ENCODE data around the gene CSF2RB.

The CSF2RB gene

DNA sequence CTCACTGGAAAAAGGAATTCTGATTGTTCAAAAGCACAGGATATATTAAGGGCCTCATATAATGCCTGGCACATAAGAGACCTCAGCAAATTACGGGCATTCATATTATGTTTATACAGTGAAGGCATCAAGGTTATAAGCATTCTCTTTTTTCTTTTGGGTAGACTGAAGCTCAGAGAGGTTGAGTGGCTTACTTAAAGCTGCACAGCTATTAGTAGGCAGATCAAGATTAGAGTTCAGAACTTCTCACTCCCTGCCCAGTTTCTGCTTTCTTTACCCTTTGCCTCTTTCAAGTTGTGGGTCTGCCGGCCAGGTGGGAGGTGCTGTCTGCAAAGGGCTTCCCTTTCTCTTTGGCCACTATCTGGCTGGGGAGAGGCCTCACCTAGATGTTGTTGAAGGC, 18.0 kb downstream of the CSF2RB start:
- no peaks in the 10 kb centered on the region for H3K4me1 ChIP-seq (ENCODE audit: control insufficient read depth, low read depth, low read length)
- no peaks in the 10 kb centered on the region for H3K27me3 ChIP-seq (ENCODE audit: control insufficient read depth, insufficient read depth, low read length)
- no peaks in the 10 kb centered on the region for H3K36me3 ChIP-seq (ENCODE audit: control insufficient read depth, low read depth, low read length)
- no peak overlapping the region for H3K27ac ChIP-seq (ENCODE audit: low read length)
- H3K9me3 ChIP-seq (ENCODE audit: control insufficient read depth, low read depth, low read length): no peaks in the 10 kb centered on the region
- H3K9ac ChIP-seq (ENCODE audit: low read length): no peak overlapping the region
- no peak overlapping the region for H3K4me3 ChIP-seq (ENCODE audit: low read length)

GRCh38 chr22:36933629-36934417, 20.4 kb downstream of the CSF2RB start:
- Histone ChIP-seq H3K9me3 (ENCODE audit: control insufficient read depth, low read depth, low read length) (no peaks in the 10 kb centered on the region), H3K9ac (ENCODE audit: low read length) (no peak overlapping the region), H3K4me1 (ENCODE audit: control insufficient read depth, low read depth, low read length) (no peaks in the 10 kb centered on the region), H3K4me3 (ENCODE audit: low read length) (no peak overlapping the region), H3K36me3 (ENCODE audit: control insufficient read depth, low read depth, low read length) (no peaks in the 10 kb centered on the region), H3K27me3 (ENCODE audit: control insufficient read depth, insufficient read depth, low read length) (no peaks in the 10 kb centered on the region), H3K27ac (ENCODE audit: low read length) (no peak overlapping the region)

DNA sequence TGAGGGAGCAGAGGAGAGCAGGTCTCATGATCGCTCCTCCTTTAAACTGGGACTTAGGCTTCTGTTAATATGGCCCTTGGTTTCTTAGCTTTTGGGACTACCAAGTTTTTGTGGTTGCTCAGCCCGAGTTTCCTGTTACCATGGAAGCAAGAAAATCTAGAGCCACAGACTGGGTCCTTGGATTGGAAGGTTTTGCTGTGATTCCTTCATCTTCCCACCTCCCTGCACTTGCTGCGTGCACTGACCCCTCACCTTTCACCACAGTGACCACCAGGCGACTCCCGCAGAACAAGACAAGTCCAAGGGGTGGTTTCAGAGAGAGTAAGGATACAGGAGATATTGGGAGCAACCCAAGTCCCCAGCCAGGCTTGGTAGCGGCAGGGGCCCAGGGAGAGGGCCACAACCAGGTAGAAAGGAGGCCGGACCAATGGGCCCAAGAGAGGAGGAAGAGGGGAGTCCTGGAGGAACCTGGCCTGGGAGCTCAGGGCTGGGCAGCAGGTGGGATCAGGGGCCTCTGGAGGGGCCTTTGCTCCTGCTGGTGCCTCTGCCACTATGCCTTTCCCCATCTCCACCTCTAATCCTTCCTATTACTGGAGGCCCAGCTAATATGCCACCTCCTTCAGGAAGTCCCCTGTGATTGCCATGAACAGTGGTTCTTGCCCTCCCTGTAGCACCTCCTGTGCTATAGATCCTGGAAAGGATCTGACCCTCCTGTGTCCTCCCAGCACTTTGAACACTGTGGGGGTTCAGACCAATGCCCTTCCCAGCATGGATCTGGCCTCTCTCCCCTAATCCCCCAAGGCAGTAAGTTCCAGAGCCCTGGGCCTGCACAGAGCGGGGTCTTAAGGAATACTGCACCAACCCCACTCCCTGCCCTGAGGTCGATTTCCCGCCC, 21.2 kb downstream of the CSF2RB start:
- H3K9ac ChIP-seq (ENCODE audit: low read length): no peak overlapping the region
- H3K4me3 ChIP-seq (ENCODE audit: low read length): no peak overlapping the region
- no peaks in the 10 kb centered on the region for H3K36me3 ChIP-seq (ENCODE audit: control insufficient read depth, low read depth, low read length)
- H3K9me3 ChIP-seq (ENCODE audit: control insufficient read depth, low read depth, low read length): no peaks in the 10 kb centered on the region
- no peaks in the 10 kb centered on the region for H3K4me1 ChIP-seq (ENCODE audit: control insufficient read depth, low read depth, low read length)
- H3K27me3 ChIP-seq (ENCODE audit: control insufficient read depth, insufficient read depth, low read length): no peaks in the 10 kb centered on the region
- H3K27ac ChIP-seq (ENCODE audit: low read length): no peak overlapping the region

- no peaks in the 10 kb centered on the region for H3K36me3 ChIP-seq (ENCODE audit: control insufficient read depth, low read depth, low read length)
Measured at GRCh38 chr22:36935313-36935610, 21.8 kb downstream of the CSF2RB start.

DNA sequence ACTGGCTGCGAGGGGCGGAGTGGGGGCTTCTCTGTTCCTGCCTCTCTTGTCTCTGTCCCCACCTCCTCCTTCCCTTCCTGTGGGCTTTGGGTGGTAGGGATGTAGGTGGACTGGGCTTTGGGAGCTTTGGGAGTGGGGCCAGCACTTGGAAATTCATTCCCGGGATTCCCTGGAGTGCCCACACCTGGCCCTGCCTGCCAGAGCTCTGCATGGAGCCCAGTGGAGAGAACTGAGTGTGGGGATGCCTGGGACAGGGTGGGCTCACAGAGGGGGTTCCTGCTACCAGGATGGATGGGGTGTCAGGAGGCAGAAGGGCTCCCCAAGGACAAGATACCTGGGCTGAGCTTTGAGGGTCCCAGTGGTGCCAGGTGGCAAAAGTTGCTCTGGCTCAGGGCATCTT, 22.3 kb downstream of the CSF2RB start:
- Histone ChIP-seq H3K9me3 (ENCODE audit: control insufficient read depth, low read depth, low read length) (no peaks in the 10 kb centered on the region), H3K4me1 (ENCODE audit: control insufficient read depth, low read depth, low read length) (no peaks in the 10 kb centered on the region), H3K4me3 (ENCODE audit: low read length) (no peak overlapping the region), H3K27ac (ENCODE audit: low read length) (no peak overlapping the region), H3K36me3 (ENCODE audit: control insufficient read depth, low read depth, low read length) (no peaks in the 10 kb centered on the region), H3K9ac (ENCODE audit: low read length) (no peak overlapping the region), H3K27me3 (ENCODE audit: control insufficient read depth, insufficient read depth, low read length) (no peaks in the 10 kb centered on the region)

More at GRCh38 chr22:36935313-36935610, 21.8 kb downstream of the CSF2RB start:
- Histone ChIP-seq H3K4me3 (ENCODE audit: low read length) (no peak overlapping the region), H3K27ac (ENCODE audit: low read length) (no peak overlapping the region), H3K9ac (ENCODE audit: low read length) (no peak overlapping the region), H3K9me3 (ENCODE audit: control insufficient read depth, low read depth, low read length) (no peaks in the 10 kb centered on the region), H3K27me3 (ENCODE audit: control insufficient read depth, insufficient read depth, low read length) (no peaks in the 10 kb centered on the region), H3K4me1 (ENCODE audit: control insufficient read depth, low read depth, low read length) (no peaks in the 10 kb centered on the region)

- Histone ChIP-seq H3K27ac (ENCODE audit: low read length) (no peak overlapping the region), H3K9ac (ENCODE audit: low read length) (no peak overlapping the region), H3K4me3 (ENCODE audit: low read length) (no peak overlapping the region)
Measured at GRCh38 chr22:36936362-36937116, 23.1 kb downstream of the CSF2RB start.

DNA sequence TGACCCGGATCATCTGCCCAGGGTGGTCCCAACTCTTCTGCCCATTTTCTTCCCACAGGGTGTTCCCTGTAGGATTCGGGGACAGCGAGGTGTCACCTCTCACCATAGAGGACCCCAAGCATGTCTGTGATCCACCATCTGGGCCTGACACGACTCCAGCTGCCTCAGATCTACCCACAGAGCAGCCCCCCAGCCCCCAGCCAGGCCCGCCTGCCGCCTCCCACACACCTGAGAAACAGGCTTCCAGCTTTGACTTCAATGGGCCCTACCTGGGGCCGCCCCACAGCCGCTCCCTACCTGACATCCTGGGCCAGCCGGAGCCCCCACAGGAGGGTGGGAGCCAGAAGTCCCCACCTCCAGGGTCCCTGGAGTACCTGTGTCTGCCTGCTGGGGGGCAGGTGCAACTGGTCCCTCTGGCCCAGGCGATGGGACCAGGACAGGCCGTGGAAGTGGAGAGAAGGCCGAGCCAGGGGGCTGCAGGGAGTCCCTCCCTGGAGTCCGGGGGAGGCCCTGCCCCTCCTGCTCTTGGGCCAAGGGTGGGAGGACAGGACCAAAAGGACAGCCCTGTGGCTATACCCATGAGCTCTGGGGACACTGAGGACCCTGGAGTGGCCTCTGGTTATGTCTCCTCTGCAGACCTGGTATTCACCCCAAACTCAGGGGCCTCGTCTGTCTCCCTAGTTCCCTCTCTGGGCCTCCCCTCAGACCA, 24.0 kb downstream of the CSF2RB start:
- Histone ChIP-seq H3K27ac (ENCODE audit: low read length) (no peak overlapping the region), H3K9me3 (ENCODE audit: control insufficient read depth, low read depth, low read length) (no peaks in the 10 kb centered on the region), H3K9ac (ENCODE audit: low read length) (no peak overlapping the region), H3K4me3 (ENCODE audit: low read length) (no peak overlapping the region), H3K27me3 (ENCODE audit: control insufficient read depth, insufficient read depth, low read length) (no peaks in the 10 kb centered on the region), H3K36me3 (ENCODE audit: control insufficient read depth, low read depth, low read length) (no peaks in the 10 kb centered on the region), H3K4me1 (ENCODE audit: control insufficient read depth, low read depth, low read length) (no peaks in the 10 kb centered on the region)

More at GRCh38 chr22:36936362-36937116, 23.1 kb downstream of the CSF2RB start:
- Histone ChIP-seq H3K36me3 (ENCODE audit: control insufficient read depth, low read depth, low read length) (no peaks in the 10 kb centered on the region), H3K9me3 (ENCODE audit: control insufficient read depth, low read depth, low read length) (no peaks in the 10 kb centered on the region), H3K27me3 (ENCODE audit: control insufficient read depth, insufficient read depth, low read length) (no peaks in the 10 kb centered on the region), H3K4me1 (ENCODE audit: control insufficient read depth, low read depth, low read length) (no peaks in the 10 kb centered on the region)

- H3K4me3 ChIP-seq (ENCODE audit: low read length): no peak overlapping the region
- H3K9ac ChIP-seq (ENCODE audit: low read length): no peak overlapping the region
- no peaks in the 10 kb centered on the region for H3K27me3 ChIP-seq (ENCODE audit: control insufficient read depth, insufficient read depth, low read length)
- no peaks in the 10 kb centered on the region for H3K9me3 ChIP-seq (ENCODE audit: control insufficient read depth, low read depth, low read length)
- H3K4me1 ChIP-seq (ENCODE audit: control insufficient read depth, low read depth, low read length): no peaks in the 10 kb centered on the region
- H3K36me3 ChIP-seq (ENCODE audit: control insufficient read depth, low read depth, low read length): no peaks in the 10 kb centered on the region
- no peak overlapping the region for H3K27ac ChIP-seq (ENCODE audit: low read length)
Measured at GRCh38 chr22:36938028-36938425, 24.6 kb downstream of the CSF2RB start.

DNA sequence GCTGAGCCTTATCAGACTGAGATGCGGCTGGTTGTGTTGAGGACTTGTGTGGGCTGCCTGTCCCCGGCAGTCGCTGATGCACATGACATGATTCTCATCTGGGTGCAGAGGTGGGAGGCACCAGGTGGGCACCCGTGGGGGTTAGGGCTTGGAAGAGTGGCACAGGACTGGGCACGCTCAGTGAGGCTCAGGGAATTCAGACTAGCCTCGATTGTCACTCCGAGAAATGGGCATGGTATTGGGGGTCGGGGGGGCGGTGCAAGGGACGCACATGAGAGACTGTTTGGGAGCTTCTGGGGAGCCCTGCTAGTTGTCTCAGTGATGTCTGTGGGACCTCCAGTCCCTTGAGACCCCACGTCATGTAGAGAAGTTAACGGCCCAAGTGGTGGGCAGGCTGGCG, 25.5 kb downstream of the CSF2RB start:
- Histone ChIP-seq H3K9me3 (ENCODE audit: control insufficient read depth, low read depth, low read length) (no peaks in the 10 kb centered on the region), H3K4me3 (ENCODE audit: low read length) (no peak overlapping the region), H3K9ac (ENCODE audit: low read length) (no peak overlapping the region), H3K4me1 (ENCODE audit: control insufficient read depth, low read depth, low read length) (no peaks in the 10 kb centered on the region), H3K27ac (ENCODE audit: low read length) (no peak overlapping the region), H3K27me3 (ENCODE audit: control insufficient read depth, insufficient read depth, low read length) (no peaks in the 10 kb centered on the region), H3K36me3 (ENCODE audit: control insufficient read depth, low read depth, low read length) (no peaks in the 10 kb centered on the region)

DNA sequence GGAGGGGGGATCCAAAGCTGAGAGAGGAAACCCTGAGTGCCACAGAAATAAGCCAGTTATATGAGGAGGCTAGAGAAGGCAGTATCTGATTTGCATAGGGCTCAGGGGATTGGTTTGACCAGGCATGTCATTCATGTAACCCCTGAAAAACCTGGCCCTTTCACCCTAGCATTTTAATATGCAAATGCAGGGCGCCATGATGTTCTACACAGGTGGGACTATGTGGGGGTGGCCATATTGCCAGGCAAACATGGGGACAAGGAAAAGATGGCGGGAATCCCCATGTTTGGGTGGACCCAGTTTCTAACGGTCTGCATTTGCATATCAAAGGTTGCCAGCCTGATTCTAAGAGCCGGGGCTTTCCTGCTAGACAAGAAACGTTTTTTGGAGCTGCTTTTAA, 27.2 kb downstream of the CSF2RB start:
- H3K9ac ChIP-seq (ENCODE audit: low read length): no peak overlapping the region
- no peak overlapping the region for H3K4me3 ChIP-seq (ENCODE audit: low read length)
- no peaks in the 10 kb centered on the region for H3K9me3 ChIP-seq (ENCODE audit: control insufficient read depth, low read depth, low read length)
- H3K4me1 ChIP-seq (ENCODE audit: control insufficient read depth, low read depth, low read length): no peaks in the 10 kb centered on the region
- no peak overlapping the region for H3K27ac ChIP-seq (ENCODE audit: low read length)
- no peaks in the 10 kb centered on the region for H3K36me3 ChIP-seq (ENCODE audit: control insufficient read depth, low read depth, low read length)
- H3K27me3 ChIP-seq (ENCODE audit: control insufficient read depth, insufficient read depth, low read length): no peaks in the 10 kb centered on the region

- Histone ChIP-seq H3K9ac (ENCODE audit: low read length) (no peak overlapping the region), H3K27ac (ENCODE audit: low read length) (no peak overlapping the region), H3K36me3 (ENCODE audit: control insufficient read depth, low read depth, low read length) (no peaks in the 10 kb centered on the region), H3K4me3 (ENCODE audit: low read length) (no peak overlapping the region), H3K9me3 (ENCODE audit: control insufficient read depth, low read depth, low read length) (no peaks in the 10 kb centered on the region), H3K27me3 (ENCODE audit: control insufficient read depth, insufficient read depth, low read length) (no peaks in the 10 kb centered on the region), H3K4me1 (ENCODE audit: control insufficient read depth, low read depth, low read length) (no peaks in the 10 kb centered on the region)
Measured at GRCh38 chr22:36942556-36942955, 29.1 kb downstream of the CSF2RB start.

Measured in iPS-18a (cell line).